ENCODE measurements around the gene CTDNEP1.

GRCh38 chr17:7260651-7261378 is 9.3 kb upstream of the CTDNEP1 start:
- no peak for TF ChIP-seq EZH2phosphoT487 (IDR thresholded peaks at IDR 0.05; ENCODE audit: borderline replicate concordance)
- no peak for TF ChIP-seq CTCF (conservative IDR thresholded peaks at IDR 0.05; ENCODE audit: low read length)

Data from Loucy (cell line).